ENCODE data around the gene ENTPD7.

Gene ENTPD7

GRCh38 chr10:99732033-99732842 is 72.9 kb downstream of the ENTPD7 start, which contains the start of the genes COX15 and CUTC (continued):
- TF ChIP-seq RBAK (tag by site-specific recombination; IDR thresholded peaks at IDR 0.05) (no peak), SCRT2 (tag by site-specific recombination; IDR thresholded peaks at IDR 0.05) (peak; percentile 83), ZNF747 (tag by site-specific recombination; IDR thresholded peaks at IDR 0.05) (no peak), SP3 (tag by site-specific recombination; IDR thresholded peaks at IDR 0.05) (peak; percentile 85), ZFP3 (tag by site-specific recombination; IDR thresholded peaks at IDR 0.05; ENCODE audit: low read depth) (no peak), ZNF433 (tag by site-specific recombination; IDR thresholded peaks at IDR 0.05; ENCODE audit: low read depth) (no peak), ZBTB10 (tag by site-specific recombination; IDR thresholded peaks at IDR 0.05) (0 out of 2 replicates have a peak, but pooled peaks have one; percentile 50), ZNF521 (tag by site-specific recombination; IDR thresholded peaks at IDR 0.05) (no peak), ZNF560 (tag by site-specific recombination; IDR thresholded peaks at IDR 0.05; ENCODE audit: borderline replicate concordance) (no peak), KLF7 (tag by site-specific recombination; IDR thresholded peaks at IDR 0.05; ENCODE audit: borderline replicate concordance) (no peak), ZNF174 (tag by site-specific recombination; IDR thresholded peaks at IDR 0.05) (no peak), ZNF398 (tag by site-specific recombination; IDR thresholded peaks at IDR 0.05) (peak; percentile 12; the same call in 1 of the 2 replicates), ZNF292 (tag by site-specific recombination; IDR thresholded peaks at IDR 0.05; ENCODE audit: borderline replicate concordance, low read depth) (no peak), ZNF366 (tag by site-specific recombination; conservative IDR thresholded peaks at IDR 0.05) (peak; percentile 85), ZBTB44 (tag by site-specific recombination; IDR thresholded peaks at IDR 0.05) (no peak), ZNF555 (tag by site-specific recombination; conservative IDR thresholded peaks at IDR 0.05) (no peak), BCL11B (tag by site-specific recombination; IDR thresholded peaks at IDR 0.05; ENCODE audit: low read depth) (no peak)
- TF ChIP-seq, protein P1, sequence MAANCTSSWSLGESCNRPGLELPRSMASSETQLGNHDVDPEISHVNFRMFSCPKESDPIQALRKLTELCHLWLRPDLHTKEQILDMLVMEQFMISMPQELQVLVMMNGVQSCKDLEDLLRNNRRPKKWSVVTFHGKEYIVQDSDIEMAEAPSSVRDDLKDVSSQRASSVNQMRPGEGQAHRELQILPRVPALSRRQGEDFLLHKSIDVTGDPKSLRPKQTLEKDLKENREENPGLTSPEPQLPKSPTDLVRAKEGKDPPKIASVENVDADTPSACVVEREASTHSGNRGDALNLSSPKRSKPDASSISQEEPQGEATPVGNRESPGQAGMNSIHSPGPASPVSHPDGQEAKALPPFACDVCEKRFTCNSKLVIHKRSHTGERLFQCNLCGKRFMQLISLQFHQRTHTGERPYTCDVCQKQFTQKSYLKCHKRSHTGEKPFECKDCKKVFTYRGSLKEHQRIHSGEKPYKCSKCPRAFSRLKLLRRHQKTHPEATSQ (tag by site-specific recombination; IDR thresholded peaks at IDR 0.05) = no peak
- TF ChIP-seq, protein P2, sequence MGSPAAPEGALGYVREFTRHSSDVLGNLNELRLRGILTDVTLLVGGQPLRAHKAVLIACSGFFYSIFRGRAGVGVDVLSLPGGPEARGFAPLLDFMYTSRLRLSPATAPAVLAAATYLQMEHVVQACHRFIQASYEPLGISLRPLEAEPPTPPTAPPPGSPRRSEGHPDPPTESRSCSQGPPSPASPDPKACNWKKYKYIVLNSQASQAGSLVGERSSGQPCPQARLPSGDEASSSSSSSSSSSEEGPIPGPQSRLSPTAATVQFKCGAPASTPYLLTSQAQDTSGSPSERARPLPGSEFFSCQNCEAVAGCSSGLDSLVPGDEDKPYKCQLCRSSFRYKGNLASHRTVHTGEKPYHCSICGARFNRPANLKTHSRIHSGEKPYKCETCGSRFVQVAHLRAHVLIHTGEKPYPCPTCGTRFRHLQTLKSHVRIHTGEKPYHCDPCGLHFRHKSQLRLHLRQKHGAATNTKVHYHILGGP (tag by site-specific recombination; IDR thresholded peaks at IDR 0.05) = no peak
- TF ChIP-seq, protein P3, sequence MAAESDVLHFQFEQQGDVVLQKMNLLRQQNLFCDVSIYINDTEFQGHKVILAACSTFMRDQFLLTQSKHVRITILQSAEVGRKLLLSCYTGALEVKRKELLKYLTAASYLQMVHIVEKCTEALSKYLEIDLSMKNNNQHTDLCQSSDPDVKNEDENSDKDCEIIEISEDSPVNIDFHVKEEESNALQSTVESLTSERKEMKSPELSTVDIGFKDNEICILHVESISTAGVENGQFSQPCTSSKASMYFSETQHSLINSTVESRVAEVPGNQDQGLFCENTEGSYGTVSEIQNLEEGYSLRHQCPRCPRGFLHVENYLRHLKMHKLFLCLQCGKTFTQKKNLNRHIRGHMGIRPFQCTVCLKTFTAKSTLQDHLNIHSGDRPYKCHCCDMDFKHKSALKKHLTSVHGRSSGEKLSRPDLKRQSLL (tag by site-specific recombination; IDR thresholded peaks at IDR 0.05) = no peak
- TF ChIP-seq, protein P4, sequence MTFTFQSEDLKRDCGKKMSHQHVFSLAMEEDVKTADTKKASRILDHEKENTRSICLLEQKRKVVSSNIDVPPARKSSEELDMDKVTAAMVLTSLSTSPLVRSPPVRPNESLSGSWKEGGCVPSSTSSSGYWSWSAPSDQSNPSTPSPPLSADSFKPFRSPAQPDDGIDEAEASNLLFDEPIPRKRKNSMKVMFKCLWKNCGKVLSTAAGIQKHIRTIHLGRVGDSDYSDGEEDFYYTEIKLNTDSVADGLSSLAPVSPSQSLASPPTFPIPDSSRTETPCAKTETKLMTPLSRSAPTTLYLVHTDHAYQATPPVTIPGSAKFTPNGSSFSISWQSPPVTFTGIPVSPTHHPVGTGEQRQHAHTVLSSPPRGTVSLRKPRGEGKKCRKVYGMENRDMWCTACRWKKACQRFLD (tag by site-specific recombination; IDR thresholded peaks at IDR 0.05) = no peak
- TF ChIP-seq, protein P5, sequence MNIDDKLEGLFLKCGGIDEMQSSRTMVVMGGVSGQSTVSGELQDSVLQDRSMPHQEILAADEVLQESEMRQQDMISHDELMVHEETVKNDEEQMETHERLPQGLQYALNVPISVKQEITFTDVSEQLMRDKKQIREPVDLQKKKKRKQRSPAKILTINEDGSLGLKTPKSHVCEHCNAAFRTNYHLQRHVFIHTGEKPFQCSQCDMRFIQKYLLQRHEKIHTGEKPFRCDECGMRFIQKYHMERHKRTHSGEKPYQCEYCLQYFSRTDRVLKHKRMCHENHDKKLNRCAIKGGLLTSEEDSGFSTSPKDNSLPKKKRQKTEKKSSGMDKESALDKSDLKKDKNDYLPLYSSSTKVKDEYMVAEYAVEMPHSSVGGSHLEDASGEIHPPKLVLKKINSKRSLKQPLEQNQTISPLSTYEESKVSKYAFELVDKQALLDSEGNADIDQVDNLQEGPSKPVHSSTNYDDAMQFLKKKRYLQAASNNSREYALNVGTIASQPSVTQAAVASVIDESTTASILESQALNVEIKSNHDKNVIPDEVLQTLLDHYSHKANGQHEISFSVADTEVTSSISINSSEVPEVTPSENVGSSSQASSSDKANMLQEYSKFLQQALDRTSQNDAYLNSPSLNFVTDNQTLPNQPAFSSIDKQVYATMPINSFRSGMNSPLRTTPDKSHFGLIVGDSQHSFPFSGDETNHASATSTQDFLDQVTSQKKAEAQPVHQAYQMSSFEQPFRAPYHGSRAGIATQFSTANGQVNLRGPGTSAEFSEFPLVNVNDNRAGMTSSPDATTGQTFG (tag by site-specific recombination; IDR thresholded peaks at IDR 0.05; ENCODE audit: borderline replicate concordance) = no peak
- TF ChIP-seq, protein P6, sequence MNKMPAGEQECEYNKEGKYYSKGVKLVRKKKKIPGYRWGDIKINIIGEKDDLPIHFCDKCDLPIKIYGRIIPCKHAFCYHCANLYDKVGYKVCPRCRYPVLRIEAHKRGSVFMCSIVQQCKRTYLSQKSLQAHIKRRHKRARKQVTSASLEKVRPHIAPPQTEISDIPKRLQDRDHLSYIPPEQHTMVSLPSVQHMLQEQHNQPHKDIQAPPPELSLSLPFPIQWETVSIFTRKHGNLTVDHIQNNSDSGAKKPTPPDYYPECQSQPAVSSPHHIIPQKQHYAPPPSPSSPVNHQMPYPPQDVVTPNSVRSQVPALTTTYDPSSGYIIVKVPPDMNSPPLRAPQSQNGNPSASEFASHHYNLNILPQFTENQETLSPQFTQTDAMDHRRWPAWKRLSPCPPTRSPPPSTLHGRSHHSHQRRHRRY (tag by site-specific recombination; IDR thresholded peaks at IDR 0.05) = no peak

Data from HEK293 (cell line).